DND-41 (cell line): Measurements from ENCODE around the gene TPRN.

Experiments used
- ATAC-seq: fragments of 200-7000 bp; cut with Tn5 transposase; 3 replicates; pipeline ENCODE4 v1.9.1; 2021; ENCODE audit warnings: low read depth; ENCODE audit not compliant: insufficient read depth
- DNase-seq: peaks from one replicate; pipeline ENCODE4 v3.0.0-alpha.2; 2020
- H2AFZ ChIP-seq: 2 replicates; pipeline ENCODE4 v1.6.0; 2012; ENCODE audit warnings: low read depth, low read length
- H3K27ac ChIP-seq: 2 replicates; pipeline ENCODE4 v1.5.1; 2012; ENCODE audit warnings: low read length, inconsistent platforms
- H3K27me3 ChIP-seq: fragments of 200-600 bp; sonication (generic); 2 replicates; pipeline ENCODE4 v1.6.0; 2012; ENCODE audit warnings: low read length, mild to moderate bottlenecking, inconsistent platforms; ENCODE audit not compliant: insufficient read depth, poor library complexity
- H3K36me3 ChIP-seq: 2 replicates; pipeline ENCODE4 v1.5.1; 2012; ENCODE audit warnings: low read length, inconsistent platforms; ENCODE audit not compliant: insufficient read depth
- H3K4me1 ChIP-seq: 2 replicates; pipeline ENCODE4 v1.5.1; 2012; ENCODE audit warnings: mild to moderate bottlenecking, low read length; ENCODE audit not compliant: insufficient read depth
- H3K4me2 ChIP-seq: 2 replicates; pipeline ENCODE4 v1.6.0; 2012; ENCODE audit warnings: mild to moderate bottlenecking, moderate library complexity, low read length, inconsistent platforms; ENCODE audit not compliant: insufficient read depth
- H3K4me3 ChIP-seq, 2 experiments: fragments of 200-600 bp in 1 of 2; shearing (Covaris generic) in 1 of 2; 2 replicates each; pipeline ENCODE4 v1.5.1; 2012 to 2016; ENCODE audit warnings: inconsistent platforms in 2 of 2, low read length in 2 of 2, mild to moderate bottlenecking in 2 of 2, low read depth in 1 of 2, moderate library complexity in 1 of 2
- H3K79me2 ChIP-seq: 2 replicates; pipeline ENCODE4 v1.6.0; 2012; ENCODE audit warnings: low read length, inconsistent platforms; ENCODE audit not compliant: insufficient read depth
- H3K9ac ChIP-seq: 2 replicates; pipeline ENCODE4 v1.6.0; 2012; ENCODE audit warnings: low read depth, mild to moderate bottlenecking, inconsistent platforms, low read length, moderate library complexity
- H3K9me3 ChIP-seq: 2 replicates; pipeline ENCODE4 v1.5.1; 2012; ENCODE audit warnings: low read length, moderate library complexity, mild to moderate bottlenecking, inconsistent platforms; ENCODE audit not compliant: insufficient read depth, severe bottlenecking
- H4K20me1 ChIP-seq: 2 replicates; pipeline ENCODE4 v1.6.0; 2012; ENCODE audit warnings: low read length; ENCODE audit not compliant: insufficient read depth
- CTCF ChIP-seq: IDR thresholded peaks from 2 replicates; pipeline ENCODE4 v1.5.1; 2012; ENCODE audit warnings: borderline replicate concordance, low read length, moderate library complexity, mild to moderate bottlenecking; ENCODE audit not compliant: poor library complexity, severe bottlenecking; ENCODE audit errors: extremely low read depth
- EZH2 ChIP-seq: IDR thresholded peaks from 3 replicates; pipeline ENCODE4 v1.6.1; 2012; ENCODE audit warnings: borderline replicate concordance, low read depth, mild to moderate bottlenecking, moderate library complexity, low read length, inconsistent platforms; ENCODE audit not compliant: severe bottlenecking

TPRN gene

GRCh38 chr9:137189297-137190295, 10.9 kb downstream of the TPRN start:
- Histone ChIP-seq H2AFZ (peak overlapping the region; percentile 84; the same call in 1 of the 2 replicates), H3K4me1 (peaks cover 44% of the 10 kb centered on the region), H3K27ac (peak overlapping the region; percentile 94), H3K9ac (peak overlapping the region; percentile 97), H3K9me3 (no peaks in the 10 kb centered on the region), H3K4me3 (peak overlapping the region; percentile 66 to 97), H4K20me1 (peaks cover 35% of the 10 kb centered on the region), H3K4me2 (peak overlapping the region; percentile 88), H3K79me2 (peaks cover 48% of the 10 kb centered on the region), H3K27me3 (no peaks in the 10 kb centered on the region), H3K36me3 (peaks cover 52% of the 10 kb centered on the region)
- no peak for TF ChIP-seq EZH2
- TF ChIP-seq CTCF = no peak
- no peak for ATAC-seq
- no peak for DNase-seq

- H4K20me1 ChIP-seq = peaks cover 39% of the 10 kb centered on the region
- peak within 1 kb of the TSS; percentile 66 to 97 for H3K4me3 ChIP-seq
- H3K36me3 ChIP-seq = peaks cover 61% of the 10 kb centered on the region
- H2AFZ ChIP-seq = peak within 1 kb of the TSS; percentile 84
- H3K9ac ChIP-seq = peak within 1 kb of the TSS; percentile 97
- peaks cover 44% of the 10 kb centered on the region for H3K4me1 ChIP-seq
- H3K27ac ChIP-seq = peak within 1 kb of the TSS; percentile 94
- peak within 1 kb of the TSS; percentile 88 for H3K4me2 ChIP-seq
- no peaks in the 10 kb centered on the region for H3K27me3 ChIP-seq
- no peaks in the 10 kb centered on the region for H3K9me3 ChIP-seq
- ATAC-seq (peak; percentile 76), DNase-seq (peak; percentile 87)
- TF ChIP-seq EZH2 = no peak
- peak; percentile 48 for TF ChIP-seq CTCF
- H3K79me2 ChIP-seq = peaks cover 48% of the 10 kb centered on the region
Observed at GRCh38 chr9:137188490-137189296, 11.8 kb downstream of the TPRN start, which contains the start of the genes ANAPC2 and SSNA1. Gene ANAPC2, minus strand, starts transcription at chr9:137188560. Its CDS starts 28 bp downstream, at chr9:137188532. Gene SSNA1, plus strand, starts transcription at chr9:137188676. Its CDS starts 51 bp downstream, at chr9:137188727.

GRCh38 chr9:137188086-137188489, 12.5 kb downstream of the TPRN start:
- Histone ChIP-seq H3K79me2 (peaks cover 48% of the 10 kb centered on the region), H3K9me3 (no peaks in the 10 kb centered on the region), H3K27me3 (no peaks in the 10 kb centered on the region), H3K4me1 (peaks cover 44% of the 10 kb centered on the region), H3K9ac (peak overlapping the region; percentile 97), H3K36me3 (peaks cover 67% of the 10 kb centered on the region), H3K27ac (peak overlapping the region; percentile 94), H3K4me2 (peak overlapping the region; percentile 88), H4K20me1 (peaks cover 39% of the 10 kb centered on the region), H3K4me3 (peak overlapping the region; percentile 66 to 97), H2AFZ (peak overlapping the region; percentile 84)
- ATAC-seq (no peak), DNase-seq (no peak)
- no peak for TF ChIP-seq EZH2
- TF ChIP-seq CTCF = no peak
